ENCODE measurements around the gene SFI1.
"Not testable (repeated sequence)": the region's sequence is repeated elsewhere in the genome, so short reads cannot be mapped to it uniquely, and the experiment has no call there.

SFI1 gene

DNA sequence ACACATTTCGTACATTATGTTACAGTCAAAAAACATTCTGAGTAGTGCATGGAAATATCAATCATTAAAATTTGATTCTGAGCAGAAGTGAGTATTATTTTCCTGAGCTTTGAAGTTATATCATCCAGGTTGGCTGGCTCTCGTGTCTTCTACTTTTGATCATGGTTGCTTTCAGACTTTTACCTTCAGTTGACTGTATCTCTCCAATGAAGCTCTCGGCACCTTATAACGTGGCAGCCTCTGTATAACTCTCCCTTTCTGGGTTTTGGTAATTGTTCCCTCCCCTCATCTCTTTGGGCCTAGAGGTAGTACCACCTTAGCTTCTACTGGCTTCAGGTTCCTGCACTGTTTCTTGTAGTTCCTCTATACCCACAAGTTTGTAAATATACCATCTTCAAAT, 12.2 kb downstream of the SFI1 start:
- ATAC-seq (ENCODE audit: low read depth) = no peak
- DNase-seq (ENCODE audit: low spot score) = no peak
- H3K4me3 ChIP-seq (ENCODE audit: severe bottlenecking) = no peak overlapping the region
- no peaks in the 10 kb centered on the region for H3K9me3 ChIP-seq (ENCODE audit: severe bottlenecking)
- peaks cover 14% of the 10 kb centered on the region for H3K36me3 ChIP-seq (ENCODE audit: low read depth)
- TF ChIP-seq, protein P1, sequence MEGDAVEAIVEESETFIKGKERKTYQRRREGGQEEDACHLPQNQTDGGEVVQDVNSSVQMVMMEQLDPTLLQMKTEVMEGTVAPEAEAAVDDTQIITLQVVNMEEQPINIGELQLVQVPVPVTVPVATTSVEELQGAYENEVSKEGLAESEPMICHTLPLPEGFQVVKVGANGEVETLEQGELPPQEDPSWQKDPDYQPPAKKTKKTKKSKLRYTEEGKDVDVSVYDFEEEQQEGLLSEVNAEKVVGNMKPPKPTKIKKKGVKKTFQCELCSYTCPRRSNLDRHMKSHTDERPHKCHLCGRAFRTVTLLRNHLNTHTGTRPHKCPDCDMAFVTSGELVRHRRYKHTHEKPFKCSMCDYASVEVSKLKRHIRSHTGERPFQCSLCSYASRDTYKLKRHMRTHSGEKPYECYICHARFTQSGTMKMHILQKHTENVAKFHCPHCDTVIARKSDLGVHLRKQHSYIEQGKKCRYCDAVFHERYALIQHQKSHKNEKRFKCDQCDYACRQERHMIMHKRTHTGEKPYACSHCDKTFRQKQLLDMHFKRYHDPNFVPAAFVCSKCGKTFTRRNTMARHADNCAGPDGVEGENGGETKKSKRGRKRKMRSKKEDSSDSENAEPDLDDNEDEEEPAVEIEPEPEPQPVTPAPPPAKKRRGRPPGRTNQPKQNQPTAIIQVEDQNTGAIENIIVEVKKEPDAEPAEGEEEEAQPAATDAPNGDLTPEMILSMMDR (IDR thresholded peaks at IDR 0.05; ENCODE audit: poor library complexity, severe bottlenecking) = no peak
- H3K27ac ChIP-seq (ENCODE audit: poor library complexity, severe bottlenecking) = no peak overlapping the region
- H3K4me1 ChIP-seq (ENCODE audit: insufficient read depth, poor library complexity, severe bottlenecking) = peaks cover 6% of the 10 kb centered on the region
- no peaks in the 10 kb centered on the region for H3K27me3 ChIP-seq (ENCODE audit: insufficient read depth, poor library complexity, severe bottlenecking)

DNA sequence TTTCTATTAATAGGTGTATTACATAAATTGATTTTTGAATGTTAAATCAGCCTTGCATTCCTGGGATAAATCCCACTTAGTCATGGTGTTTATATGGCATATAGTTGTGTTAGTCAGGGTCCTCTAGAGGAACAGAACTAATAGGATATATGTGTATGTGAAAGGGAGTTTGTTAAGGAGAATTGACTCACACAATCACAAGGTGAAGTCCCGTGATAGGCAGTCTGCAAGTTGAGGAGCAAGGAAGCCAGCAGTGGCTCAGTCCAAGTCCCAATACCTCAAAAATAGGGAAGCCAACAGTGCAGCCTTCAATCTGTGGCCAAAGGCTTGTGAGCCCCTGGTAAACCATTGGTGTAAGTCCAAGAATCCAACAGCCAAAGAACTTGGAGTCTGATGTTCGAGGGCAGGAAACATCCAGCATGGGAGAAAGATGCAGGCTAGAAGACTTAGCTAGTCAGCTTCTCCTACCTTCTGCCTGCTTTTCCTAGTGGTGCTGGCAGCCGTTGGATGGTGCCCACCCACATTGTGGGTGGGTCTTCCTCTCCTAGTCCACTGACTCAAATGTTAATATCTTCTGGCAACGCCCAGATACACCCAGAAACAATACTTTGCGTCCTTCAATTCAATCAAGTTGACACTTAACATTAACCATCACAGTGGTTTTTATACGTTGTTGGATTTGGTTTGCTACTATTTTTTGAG, 12.9 kb downstream of the SFI1 start:
- no peaks in the 10 kb centered on the region for H3K9me3 ChIP-seq (ENCODE audit: severe bottlenecking)
- TF ChIP-seq, protein P1 (IDR thresholded peaks at IDR 0.05; ENCODE audit: poor library complexity, severe bottlenecking) = no peak

DNA sequence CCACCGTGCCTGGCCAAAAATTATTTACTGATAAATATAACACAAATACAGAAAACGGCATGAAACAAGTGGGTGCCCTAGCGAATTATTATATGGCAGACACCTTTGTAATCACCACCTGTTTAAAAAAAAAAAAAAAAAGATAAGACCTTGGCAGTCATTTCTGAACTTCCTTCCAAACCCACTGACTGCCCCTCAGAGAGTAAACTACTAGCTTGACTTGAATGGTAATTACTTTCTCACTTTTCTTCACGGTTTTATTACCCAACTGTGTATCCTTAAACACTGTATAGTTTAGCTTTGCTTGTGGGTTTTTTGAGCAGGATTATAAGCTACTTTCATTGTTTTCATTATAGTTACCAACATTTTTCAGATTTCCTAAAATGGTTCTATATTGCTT, 23.7 kb downstream of the SFI1 start:
- Histone ChIP-seq H3K4me3 (ENCODE audit: severe bottlenecking) (no peak overlapping the region), H3K27me3 (ENCODE audit: insufficient read depth, poor library complexity, severe bottlenecking) (no peaks in the 10 kb centered on the region), H3K9me3 (ENCODE audit: severe bottlenecking) (no peaks in the 10 kb centered on the region), H3K27ac (ENCODE audit: poor library complexity, severe bottlenecking) (no peak overlapping the region), H3K4me1 (ENCODE audit: insufficient read depth, poor library complexity, severe bottlenecking) (no peaks in the 10 kb centered on the region), H3K36me3 (ENCODE audit: low read depth) (no peaks in the 10 kb centered on the region)
- ATAC-seq (ENCODE audit: low read depth) (no peak), DNase-seq (ENCODE audit: low spot score) (no peak)
- TF ChIP-seq, protein P1 (IDR thresholded peaks at IDR 0.05; ENCODE audit: poor library complexity, severe bottlenecking) = no peak

More for the DNA sequence above, 12.9 kb downstream of the SFI1 start:
- Histone ChIP-seq H3K4me1 (ENCODE audit: insufficient read depth, poor library complexity, severe bottlenecking) (peaks cover 2% of the 10 kb centered on the region), H3K27ac (ENCODE audit: poor library complexity, severe bottlenecking) (no peak overlapping the region), H3K36me3 (ENCODE audit: low read depth) (peaks cover 14% of the 10 kb centered on the region), H3K4me3 (ENCODE audit: severe bottlenecking) (no peak overlapping the region), H3K27me3 (ENCODE audit: insufficient read depth, poor library complexity, severe bottlenecking) (no peaks in the 10 kb centered on the region)
- ATAC-seq (ENCODE audit: low read depth) (no peak), DNase-seq (ENCODE audit: low spot score) (no peak)

DNA sequence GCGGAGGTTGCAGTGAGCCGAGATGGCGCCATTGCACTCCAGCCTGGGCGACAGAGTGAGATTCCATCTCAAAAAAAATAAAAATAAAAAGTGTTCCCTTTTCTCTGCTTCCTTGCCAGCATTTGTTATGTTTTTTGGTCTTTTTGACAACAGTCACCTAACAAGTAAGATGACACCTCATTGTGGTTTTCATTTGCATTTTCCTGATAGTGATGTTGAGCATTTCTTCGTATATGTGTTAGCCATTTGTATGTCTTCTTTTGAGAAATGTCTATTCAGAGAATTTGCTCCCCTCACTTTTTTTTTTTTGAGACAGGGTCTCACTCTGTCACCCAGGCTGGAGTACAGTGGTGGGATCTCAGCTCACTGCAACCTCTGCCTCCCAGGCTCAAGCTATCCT, 27.8 kb downstream of the SFI1 start:
- H3K4me1 ChIP-seq (ENCODE audit: insufficient read depth, poor library complexity, severe bottlenecking); H3K27ac ChIP-seq (ENCODE audit: poor library complexity, severe bottlenecking); H3K36me3 ChIP-seq (ENCODE audit: low read depth); H3K9me3 ChIP-seq (ENCODE audit: severe bottlenecking); ATAC-seq (ENCODE audit: low read depth); H3K4me3 ChIP-seq (ENCODE audit: severe bottlenecking); H3K27me3 ChIP-seq (ENCODE audit: insufficient read depth, poor library complexity, severe bottlenecking); DNase-seq (ENCODE audit: low spot score): not testable (repeated sequence)

DNA sequence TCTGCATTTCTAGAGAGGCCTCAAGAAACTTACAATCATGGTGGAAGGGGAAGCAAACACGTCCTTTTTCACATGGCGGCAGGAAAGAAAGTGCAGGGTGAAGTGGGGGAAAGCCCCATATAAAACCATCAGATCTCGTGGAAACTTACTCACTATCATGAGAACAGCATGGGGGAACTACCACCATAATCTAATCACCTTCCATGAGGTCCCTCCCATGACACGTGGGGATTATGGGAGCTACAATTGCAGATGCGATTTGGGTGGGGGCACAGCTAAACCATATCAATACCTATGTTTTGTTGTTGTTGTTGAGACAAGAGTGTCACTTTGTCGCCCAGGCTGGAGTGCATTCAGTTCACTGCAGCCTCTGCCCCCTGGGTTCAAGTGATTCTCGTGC, 29.9 kb downstream of the SFI1 start:
- H3K27me3 ChIP-seq (ENCODE audit: insufficient read depth, poor library complexity, severe bottlenecking) = no peaks in the 10 kb centered on the region
- DNase-seq (ENCODE audit: low spot score) = no peak
- TF ChIP-seq, protein P1 (IDR thresholded peaks at IDR 0.05; ENCODE audit: poor library complexity, severe bottlenecking) = no peak
- H3K36me3 ChIP-seq (ENCODE audit: low read depth) = peaks cover 9% of the 10 kb centered on the region; the same call in 1 of the 2 replicates
- H3K27ac ChIP-seq (ENCODE audit: poor library complexity, severe bottlenecking) = no peak overlapping the region
- no peak overlapping the region for H3K4me3 ChIP-seq (ENCODE audit: severe bottlenecking)
- no peak for ATAC-seq (ENCODE audit: low read depth)
- H3K9me3 ChIP-seq (ENCODE audit: severe bottlenecking) = no peaks in the 10 kb centered on the region
- peaks cover 8% of the 10 kb centered on the region for H3K4me1 ChIP-seq (ENCODE audit: insufficient read depth, poor library complexity, severe bottlenecking)
